HepG2 (cell line): ENCODE measurements around the gene OR5K1. TPM values are rescaled to one million over a fixed set of nuclear protein-coding genes. Genes with fewer than 3 reads are reported as not detected.

Source experiments
- ATAC-seq: fragments of 200-7000 bp; cut with Tn5 transposase; 3 replicates; pipeline ENCODE4 v1.9.1; 2020; ENCODE audit warnings: mild to moderate bottlenecking, moderate library complexity
- BruUV-seq: library from RNA; stranded (reverse); fragments of 400-500 nt; replicated peaks from 2 replicates; lab custom pipeline; 2021; lab: Mats Ljungman, UMichigan
- CTCF ChIA-PET: fragments of 300-600 bp; formaldehyde crosslinking; extraction: SDS; loops from one replicate; lab custom pipeline; 2021; ENCODE audit warnings: low total read pairs, inconsistent platforms, low intra/inter-chr PET ratio; lab: Yijun Ruan, JAX
- POLR2A ChIA-PET: fragments of 350-600 bp; sonication (Branson Sonifier 250); formaldehyde crosslinking; loops from one replicate; lab custom pipeline; 2020; ENCODE audit warnings: antibody characterized with exemption, inconsistent platforms; lab: Yijun Ruan, JAX
- DNase-seq: peaks from one replicate; pipeline ENCODE4 v3.0.0-alpha.2; 2015; ENCODE audit warnings: low spot score
- FAIRE-seq: peaks from 3 replicates; lab custom pipeline; 2011; peaks lifted over from hg19 to GRCh38; lab: Jason Lieb, UNC
- H2AFZ ChIP-seq: one replicate; pipeline ENCODE4 v1.6.1; 2011; ENCODE audit warnings: low read length, inconsistent platforms
- H3K27ac ChIP-seq: fragments of 300-600 bp; 3 replicates; pipeline ENCODE4 v1.8.0; 2011; ENCODE audit warnings: mixed run types, mild to moderate bottlenecking, mixed read lengths, low read length, inconsistent platforms; ENCODE audit not compliant: insufficient read depth; ENCODE audit errors: extremely low read length
- H3K27me3 ChIP-seq, 2 experiments: fragments of 200-600 bp in 1 of 2; 2 replicates in 1 of 2; 3 replicates in 1 of 2; pipeline versions ENCODE4 v1.6.0 to v1.8.0; 2011; ENCODE audit warnings: low read length in 2 of 2, mild to moderate bottlenecking in 2 of 2, moderate library complexity in 2 of 2, inconsistent platforms in 1 of 2; ENCODE audit not compliant: insufficient read depth in 2 of 2, control insufficient read depth in 1 of 2
- H3K36me3 ChIP-seq, 2 experiments: fragments of 200-600 bp in 1 of 2; replicated peaks in 1 of 2; 2 replicates in 1 of 2; 3 replicates in 1 of 2; pipeline versions ENCODE4 v1.5.1 to v1.8.0; 2011; ENCODE audit warnings: low read length in 2 of 2, inconsistent platforms in 1 of 2; ENCODE audit not compliant: insufficient read depth in 2 of 2, control insufficient read depth in 1 of 2
- H3K4me1 ChIP-seq: 2 replicates; pipeline ENCODE4 v1.5.1; 2012; ENCODE audit warnings: low read length, inconsistent platforms; ENCODE audit not compliant: insufficient read depth
- H3K4me2 ChIP-seq: 2 replicates; pipeline ENCODE4 v1.6.0; 2011; ENCODE audit warnings: low read depth, low read length, inconsistent platforms
- H3K4me3 ChIP-seq, 3 experiments: fragments of 200-600 bp in 1 of 3; sonication (generic), shearing (Covaris generic) in 1 of 3; replicated peaks in 1 of 3; 2 replicates each; pipeline ENCODE4 v1.5.1; 2011 to 2016; ENCODE audit warnings: low read length in 3 of 3, inconsistent platforms in 2 of 3, low read depth in 2 of 3, mild to moderate bottlenecking in 2 of 3, control low read depth in 1 of 3, mixed read lengths in 1 of 3; ENCODE audit not compliant: insufficient read depth in 1 of 3
- H3K79me2 ChIP-seq: one replicate; pipeline ENCODE4 v1.6.1; 2011; ENCODE audit warnings: low read length, inconsistent platforms; ENCODE audit not compliant: insufficient read depth
- H3K9ac ChIP-seq: 2 replicates; pipeline ENCODE4 v1.6.0; 2011; ENCODE audit warnings: mild to moderate bottlenecking, low read depth, low read length, inconsistent platforms; ENCODE audit not compliant: insufficient read depth
- H3K9me3 ChIP-seq: 2 replicates; pipeline ENCODE4 v1.5.1; 2012; ENCODE audit warnings: mild to moderate bottlenecking, low read length
- H4K20me1 ChIP-seq: 2 replicates; pipeline ENCODE4 v1.6.0; 2011; ENCODE audit warnings: inconsistent platforms, mild to moderate bottlenecking, low read length, moderate library complexity; ENCODE audit not compliant: insufficient read depth
- ASH2L ChIP-seq: fragments of 300-600, 200-600 bp; sonication (generic); IDR thresholded peaks from 2 replicates; pipeline ENCODE4 v1.7.0; 2017; ENCODE audit warnings: low read depth, mild to moderate bottlenecking, moderate library complexity, mixed read lengths, low read length; ENCODE audit not compliant: insufficient read length
- CBFB ChIP-seq: sonication (generic); formaldehyde crosslinking; IDR thresholded peaks from 2 replicates; pipeline ENCODE4 v1.4.0; 2020; ENCODE audit warnings: missing genetic modification reagents
- ELF4 ChIP-seq: sonication (generic); formaldehyde crosslinking; IDR thresholded peaks from 2 replicates; pipeline ENCODE4 v1.5.0; 2020; ENCODE audit warnings: missing genetic modification reagents, mild to moderate bottlenecking, moderate library complexity, borderline replicate concordance
- FOXC1 ChIP-seq: sonication (generic); formaldehyde crosslinking; IDR thresholded peaks from 2 replicates; pipeline ENCODE4 v1.8.0; 2022; ENCODE audit warnings: mild to moderate bottlenecking, missing genetic modification reagents, borderline replicate concordance
- FOXJ3 ChIP-seq: sonication (generic); formaldehyde crosslinking; IDR thresholded peaks from 2 replicates; pipeline ENCODE4 v1.4.0; 2020; ENCODE audit warnings: missing genetic modification reagents, mild to moderate bottlenecking, borderline replicate concordance
- RARG ChIP-seq: sonication (generic); formaldehyde crosslinking; IDR thresholded peaks from 2 replicates; pipeline ENCODE4 v1.4.0; 2020; ENCODE audit warnings: low read depth, mild to moderate bottlenecking, missing genetic modification reagents
- SIN3A ChIP-seq: IDR thresholded peaks from 2 replicates; pipeline ENCODE4 v1.6.1; 2011; ENCODE audit warnings: low read depth, mild to moderate bottlenecking, control low read depth, low read length, borderline replicate concordance
- SMAD3 ChIP-seq: sonication (generic); formaldehyde crosslinking; IDR thresholded peaks from 2 replicates; pipeline ENCODE4 v1.4.0; 2020; ENCODE audit warnings: missing genetic modification reagents
- TBX3 ChIP-seq: fragments of 450-650 bp; IDR thresholded peaks from 2 replicates; pipeline ENCODE4 v1.6.1; 2017; ENCODE audit warnings: antibody characterized with exemption, mild to moderate bottlenecking, inconsistent platforms, borderline replicate concordance
- ZNF33B ChIP-seq: sonication (generic); formaldehyde crosslinking; IDR thresholded peaks from 2 replicates; pipeline ENCODE4 v1.5.1; 2020; ENCODE audit warnings: mild to moderate bottlenecking, missing genetic modification reagents
- ZNF552 ChIP-seq: sonication (generic); formaldehyde crosslinking; IDR thresholded peaks from 2 replicates; pipeline ENCODE4 v1.9.0; 2022; ENCODE audit warnings: missing genetic modification reagents, mild to moderate bottlenecking, borderline replicate concordance
- ZSCAN25 ChIP-seq: sonication (generic); formaldehyde crosslinking; IDR thresholded peaks from 2 replicates; pipeline ENCODE4 v1.8.0; 2022; ENCODE audit warnings: mild to moderate bottlenecking, missing genetic modification reagents
- WGBS: methylation state at CpG from one replicate; pipeline ENCODE4 v1.1.6; 2017; ENCODE audit warnings: low lambda C conversion rate; 5-methylcytosine and 5-hydroxymethylcytosine counted together
- in situ Hi-C: cut with HindIII; loops from 2 replicates; pipeline ENCODE4 v1.10.0; 2017; ENCODE audit warnings: low pct_unique_long_range_greater_than_20kb; ENCODE audit not compliant: extremely low pct_ligation_motif_present
- intact Hi-C: fragments of 100-400 bp; cut with micrococcal nuclease; formaldehyde crosslinking; loops from one replicate; pipeline ENCODE4 v1.10.0; 2022; ENCODE audit not compliant: unreplicated experiment
- polyA plus RNA-seq, 8 experiments: library from polyadenylated mRNA; depleted of rRNA in 3 of 8; stranded (reverse) in 7 of 8; unstranded in 1 of 8; fragments of >200 nt; fragmentation: Illumina TruSeq in 4 of 8; extraction: Trizol in 4 of 8; gene quantifications; 2 replicates each; pipeline versions ENCODE4 v1.2.1 to v1.2.3, GENCODE V29; 2011 to 2016; ENCODE audit warnings: low read depth in 4 of 8, missing spikeins in 1 of 8, mixed read lengths in 1 of 8; ENCODE audit not compliant: insufficient read depth in 1 of 8
- total RNA-seq, 5 experiments: library from RNA; depleted of rRNA; stranded (reverse); fragments of >200 nt; fragmentation: Illumina TruSeq; extraction: Trizol; gene quantifications; 2 replicates each; pipeline ENCODE4 v1.2.3, GENCODE V29; 2016; ENCODE audit warnings: low read depth in 1 of 5
- TF ChIP-seq, protein P1 (sequence below), 2 experiments: fragments of 450-650 bp in 1 of 2; sonication (generic) in 1 of 2; formaldehyde crosslinking; IDR thresholded peaks; 2 replicates each; pipeline versions ENCODE4 v1.5.0 to v1.8.0; 2020 to 2022; ENCODE audit warnings: mild to moderate bottlenecking in 1 of 2, missing genetic modification reagents in 1 of 2
- TF ChIP-seq, protein P2 (sequence below): sonication (generic); formaldehyde crosslinking; IDR thresholded peaks from 2 replicates; pipeline ENCODE4 v1.9.0; 2021; ENCODE audit warnings: missing genetic modification reagents, borderline replicate concordance
- TF ChIP-seq, protein P3 (sequence below): sonication (generic); formaldehyde crosslinking; IDR thresholded peaks from 2 replicates; pipeline ENCODE4 v1.8.0; 2022; ENCODE audit warnings: mild to moderate bottlenecking, missing genetic modification reagents, borderline replicate concordance

Gene OR5K1
- total and polyA plus RNA-seq, 2 of the 13 experiments (the other 11 are each of a cell fraction or from before 2014, with no cell fraction given), result not detected

DNA sequence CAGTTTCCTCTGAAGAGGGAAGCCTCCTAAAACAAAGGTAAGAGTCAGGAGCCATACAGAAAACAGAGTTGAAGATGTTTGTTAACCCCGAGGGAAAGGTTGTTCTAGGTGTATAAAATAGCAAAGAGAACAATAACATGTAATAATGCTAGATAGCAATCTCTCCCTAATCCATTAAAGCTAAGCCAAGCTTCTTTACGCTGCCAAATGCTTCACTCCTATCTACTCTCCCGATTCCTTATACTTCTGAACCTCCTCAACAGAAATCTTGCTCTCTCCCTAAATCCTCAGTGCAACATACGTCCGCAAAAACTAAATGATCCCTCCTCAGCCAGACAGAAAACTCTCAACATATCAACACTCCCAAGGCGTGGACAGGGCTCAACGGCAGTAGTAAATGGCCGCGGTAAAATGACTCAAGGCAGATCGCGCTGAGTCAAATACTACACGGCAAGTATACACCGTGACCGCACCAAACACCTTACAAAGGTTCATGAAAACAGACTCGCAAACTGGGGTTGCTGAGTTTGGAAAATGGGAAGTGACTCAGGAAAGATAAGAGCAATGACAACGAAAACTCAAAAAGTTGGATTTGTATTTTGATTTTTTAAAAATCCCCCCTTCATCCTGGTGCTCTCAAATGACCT is 59.0 kb downstream of the OR5K1 start:
- ChIA-PET POLR2A (interaction anchor here (1.2 kb wide), 2 partner anchors 9 to 72 kb away, joined by 3 to 7 read pairs; partner anchors contain the start of gene CPOX), CTCF (no interaction called here)
- no peaks in the 10 kb centered on the region for H4K20me1 ChIP-seq
- H3K4me2 ChIP-seq, result peak overlapping the region; percentile 89
- ATAC-seq, result peak; percentile 75
- peak overlapping the region; percentile 81 for H3K9ac ChIP-seq
- H3K36me3 ChIP-seq, result peaks cover 0 to 2% of the 10 kb centered on the region in 2 experiments; a peak in 2 of 5 replicates
- intact Hi-C loops (loop anchor here (10.0 kb wide), 2 partner anchors 293 to 757 kb away; partner anchors contain the start of gene ARL6), in situ Hi-C loops (loop anchor here (10.0 kb wide), 1 partner anchor 53 kb away; no protein-coding TSS in a partner anchor)
- H3K4me3 ChIP-seq, result peak overlapping the region; percentile 71 to 76 (median 74)
- WGBS, result 0% methylated on average over 16 of the region's 16 CpGs
- peak; percentile 32 for DNase-seq
- H3K9me3 ChIP-seq, result no peaks in the 10 kb centered on the region
- FAIRE-seq, result peak; percentile 66
- TSS peak; percentile 80 for BruUV-seq
- H3K27ac ChIP-seq, result peak overlapping the region; percentile 69
- H3K4me1 ChIP-seq, result peaks cover 17% of the 10 kb centered on the region
- H3K27me3 ChIP-seq, result no peaks in the 10 kb centered on the region; a peak in 1 of 5 replicates
- no peak overlapping the region for H2AFZ ChIP-seq
- H3K79me2 ChIP-seq, result peaks cover 30% of the 10 kb centered on the region
- TF ChIP-seq, protein P1, sequence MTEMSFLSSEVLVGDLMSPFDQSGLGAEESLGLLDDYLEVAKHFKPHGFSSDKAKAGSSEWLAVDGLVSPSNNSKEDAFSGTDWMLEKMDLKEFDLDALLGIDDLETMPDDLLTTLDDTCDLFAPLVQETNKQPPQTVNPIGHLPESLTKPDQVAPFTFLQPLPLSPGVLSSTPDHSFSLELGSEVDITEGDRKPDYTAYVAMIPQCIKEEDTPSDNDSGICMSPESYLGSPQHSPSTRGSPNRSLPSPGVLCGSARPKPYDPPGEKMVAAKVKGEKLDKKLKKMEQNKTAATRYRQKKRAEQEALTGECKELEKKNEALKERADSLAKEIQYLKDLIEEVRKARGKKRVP (CRISPR knock-in tag; IDR thresholded peaks at IDR 0.05), result 0 out of 4 replicates have a peak, but pooled peaks of 1 of the 2 experiments have one; percentile 5
- TF ChIP-seq SMAD3 (CRISPR knock-in tag), result peak; percentile 16; the same call in 1 of the 2 replicates
- TF ChIP-seq SIN3A, result peak; percentile 10; the same call in 1 of the 2 replicates
- TF ChIP-seq RARG (CRISPR knock-in tag), result no peak
- peak; percentile 61 for TF ChIP-seq ASH2L
- no peak for TF ChIP-seq TBX3
- no peak for TF ChIP-seq CBFB (CRISPR knock-in tag)
- TF ChIP-seq ZSCAN25 (CRISPR knock-in tag), result no peak
- no peak for TF ChIP-seq ZNF552 (CRISPR knock-in tag)
- TF ChIP-seq ELF4 (CRISPR knock-in tag), result no peak
- TF ChIP-seq FOXC1, result no peak
- 0 out of 2 replicates have a peak, but pooled peaks have one; percentile 23 for TF ChIP-seq FOXJ3 (CRISPR knock-in tag)
- TF ChIP-seq, protein P2, sequence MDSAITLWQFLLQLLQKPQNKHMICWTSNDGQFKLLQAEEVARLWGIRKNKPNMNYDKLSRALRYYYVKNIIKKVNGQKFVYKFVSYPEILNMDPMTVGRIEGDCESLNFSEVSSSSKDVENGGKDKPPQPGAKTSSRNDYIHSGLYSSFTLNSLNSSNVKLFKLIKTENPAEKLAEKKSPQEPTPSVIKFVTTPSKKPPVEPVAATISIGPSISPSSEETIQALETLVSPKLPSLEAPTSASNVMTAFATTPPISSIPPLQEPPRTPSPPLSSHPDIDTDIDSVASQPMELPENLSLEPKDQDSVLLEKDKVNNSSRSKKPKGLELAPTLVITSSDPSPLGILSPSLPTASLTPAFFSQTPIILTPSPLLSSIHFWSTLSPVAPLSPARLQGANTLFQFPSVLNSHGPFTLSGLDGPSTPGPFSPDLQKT (CRISPR knock-in tag), result no peak
- TF ChIP-seq, protein P3, sequence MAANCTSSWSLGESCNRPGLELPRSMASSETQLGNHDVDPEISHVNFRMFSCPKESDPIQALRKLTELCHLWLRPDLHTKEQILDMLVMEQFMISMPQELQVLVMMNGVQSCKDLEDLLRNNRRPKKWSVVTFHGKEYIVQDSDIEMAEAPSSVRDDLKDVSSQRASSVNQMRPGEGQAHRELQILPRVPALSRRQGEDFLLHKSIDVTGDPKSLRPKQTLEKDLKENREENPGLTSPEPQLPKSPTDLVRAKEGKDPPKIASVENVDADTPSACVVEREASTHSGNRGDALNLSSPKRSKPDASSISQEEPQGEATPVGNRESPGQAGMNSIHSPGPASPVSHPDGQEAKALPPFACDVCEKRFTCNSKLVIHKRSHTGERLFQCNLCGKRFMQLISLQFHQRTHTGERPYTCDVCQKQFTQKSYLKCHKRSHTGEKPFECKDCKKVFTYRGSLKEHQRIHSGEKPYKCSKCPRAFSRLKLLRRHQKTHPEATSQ (CRISPR knock-in tag), result no peak
- 0 out of 2 replicates have a peak, but pooled peaks have one; percentile 8 for TF ChIP-seq ZNF33B
